NCI-H2196 (cell line): ENCODE results near the gene MAZ.
"Not testable (repeated sequence)": the region's sequence is repeated elsewhere in the genome, so short reads cannot be mapped to it uniquely, and the experiment has no call there.

Experiments used
- DNase-seq: peaks from one replicate; lab custom pipeline; 2025; ENCODE audit not compliant: unreplicated experiment; lab: John Stamatoyannopoulos, UW

The MAZ gene

GRCh38 chr16:29821643-29822115, 15.3 kb downstream of the MAZ start:
- no peak for DNase-seq

DNA sequence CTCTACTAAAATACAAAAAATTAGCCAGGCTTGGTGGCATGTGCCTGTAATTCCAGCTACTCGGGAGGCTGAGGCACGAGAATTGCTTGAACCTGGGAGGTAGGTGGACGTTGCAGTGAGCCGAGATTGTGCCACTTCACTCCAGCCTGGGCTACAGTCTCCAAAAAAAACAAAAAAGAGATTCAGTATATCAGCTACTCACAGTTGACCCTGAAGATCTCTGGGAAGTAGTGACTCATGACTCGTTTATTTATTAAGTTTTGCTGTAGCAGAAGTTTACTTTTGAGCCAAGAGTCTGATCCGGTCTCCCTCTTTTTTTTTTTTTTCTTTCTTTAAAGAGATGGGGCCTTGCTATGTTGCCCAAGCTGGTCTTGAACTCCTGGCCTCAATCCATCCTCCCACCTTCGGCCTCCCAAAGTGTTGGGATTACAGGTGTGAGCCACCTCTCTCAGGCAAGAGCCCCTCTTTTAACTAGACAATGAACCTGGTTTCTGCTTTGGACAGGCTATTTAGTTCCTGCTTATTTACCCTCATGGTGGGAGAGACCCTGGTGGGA, 18.3 kb downstream of the MAZ start:
- DNase-seq: no peak

DNA sequence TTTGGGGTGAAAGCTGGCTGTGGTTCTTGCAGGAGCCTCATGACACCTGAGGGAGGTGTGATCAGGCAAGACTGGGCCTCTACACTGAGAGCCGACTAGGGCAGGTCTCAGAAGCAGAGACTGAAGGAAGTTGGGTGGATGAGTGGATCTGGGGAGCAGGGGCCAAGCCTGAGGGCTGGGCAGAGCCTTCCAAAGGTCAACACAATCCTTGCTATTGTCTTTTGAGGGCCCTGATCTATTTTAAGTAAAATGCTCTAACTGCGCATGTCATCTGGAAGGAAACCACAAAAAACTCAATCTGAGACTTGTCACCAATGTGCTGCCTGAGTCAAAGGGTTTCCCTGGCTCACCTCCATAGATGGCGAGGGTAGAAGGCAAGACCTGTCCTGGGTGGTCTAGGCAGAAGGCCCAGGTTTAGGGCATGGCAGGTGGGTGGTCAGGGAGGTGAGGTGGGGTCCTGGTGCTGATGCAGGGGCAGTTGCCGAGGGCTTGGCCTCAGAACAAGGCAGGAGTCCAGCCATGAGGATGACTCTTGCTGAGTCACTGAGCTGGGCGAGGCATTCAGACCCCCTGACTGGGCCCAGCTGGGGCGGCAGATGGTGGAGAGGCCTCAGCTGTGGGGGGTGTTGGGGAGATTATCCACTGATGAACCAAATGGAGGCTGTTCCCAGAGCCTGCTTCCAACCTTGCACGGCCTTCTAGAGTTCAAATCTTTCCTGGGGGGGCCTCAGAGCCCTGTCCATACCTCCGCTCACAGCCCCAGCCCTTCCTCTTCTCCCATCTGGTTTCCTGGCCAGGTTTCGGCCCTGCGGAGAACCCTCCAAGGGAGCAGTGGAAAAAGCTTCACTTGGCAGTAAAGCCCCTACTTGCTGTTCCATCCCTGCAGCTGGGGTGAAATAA, 19.1 kb downstream of the MAZ start:
- DNase-seq: no peak

DNA sequence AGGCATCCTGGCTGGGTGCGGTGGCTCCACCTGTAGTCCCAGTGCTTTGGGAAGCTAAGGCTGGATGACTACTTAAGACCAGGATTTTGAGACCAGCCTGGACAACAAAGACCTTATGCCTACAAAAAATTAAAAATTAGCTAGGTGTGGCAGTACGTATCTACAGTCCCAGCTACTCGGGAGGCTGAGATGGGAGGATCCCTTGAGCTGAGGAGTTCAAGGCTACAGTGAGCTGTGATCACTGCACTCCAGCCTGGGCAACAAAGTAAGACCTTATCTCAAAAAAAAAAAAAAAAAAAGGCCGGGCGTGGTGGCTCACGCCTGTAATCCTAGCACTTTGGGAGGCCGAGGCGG, 20.0 kb downstream of the MAZ start:
- DNase-seq: no peak

- DNase-seq: no peak
Measured at GRCh38 chr16:29830774-29831173, 24.4 kb downstream of the MAZ start.

- DNase-seq: no peak
Measured at GRCh38 chr16:29831490-29831889, 25.2 kb downstream of the MAZ start.

GRCh38 chr16:29833219-29833618, 26.9 kb downstream of the MAZ start:
- not testable (repeated sequence) for DNase-seq

- DNase-seq: no peak
Measured at GRCh38 chr16:29834079-29834478, 27.8 kb downstream of the MAZ start.

GRCh38 chr16:29835926-29836325, 29.6 kb downstream of the MAZ start:
- DNase-seq: no peak

DNA sequence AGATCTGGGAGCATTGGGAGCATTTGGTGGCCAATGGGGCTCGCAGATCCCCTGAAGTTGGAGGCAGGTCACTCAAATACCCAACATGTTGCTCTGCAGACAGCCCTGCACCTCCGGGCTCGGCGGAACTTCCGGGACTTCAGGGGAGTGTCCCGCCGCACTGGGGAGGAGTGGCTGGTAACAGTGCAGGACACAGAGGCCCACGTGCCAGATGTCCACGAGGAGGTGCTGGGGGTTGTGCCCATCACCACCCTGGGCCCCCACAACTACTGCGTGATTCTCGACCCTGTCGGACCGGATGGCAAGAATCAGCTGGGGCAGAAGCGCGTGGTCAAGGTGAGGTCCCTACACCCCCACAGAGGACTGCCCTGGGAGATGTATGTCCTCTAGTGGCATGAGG, 30.3 kb downstream of the MAZ start:
- no peak for DNase-seq

- DNase-seq: no peak
Measured at GRCh38 chr16:29837841-29838240, 31.5 kb downstream of the MAZ start.

DNA sequence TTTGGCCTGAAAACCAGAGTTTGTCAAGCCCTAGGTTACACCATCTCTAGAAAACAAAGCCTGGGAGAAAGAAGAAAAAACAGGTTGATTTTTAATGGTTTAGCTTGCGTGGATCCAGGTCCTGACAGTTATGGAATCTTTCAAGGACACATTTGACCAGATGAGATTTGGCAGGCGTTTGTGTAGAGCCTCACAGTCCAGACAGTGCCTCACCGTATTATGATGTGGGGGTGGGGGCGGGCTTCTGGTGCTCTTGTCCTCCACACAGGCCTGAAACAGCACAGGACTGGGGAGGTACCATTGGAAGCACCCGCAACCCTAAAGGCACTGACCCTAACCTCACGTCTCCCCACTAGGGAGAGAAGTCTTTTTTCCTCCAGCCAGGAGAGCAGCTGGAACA, 33.5 kb downstream of the MAZ start:
- no peak for DNase-seq

- DNase-seq: no peak
Measured at GRCh38 chr16:29840240-29840639, 33.9 kb downstream of the MAZ start.

GRCh38 chr16:29841631-29842030, 35.3 kb downstream of the MAZ start:
- no peak for DNase-seq

DNA sequence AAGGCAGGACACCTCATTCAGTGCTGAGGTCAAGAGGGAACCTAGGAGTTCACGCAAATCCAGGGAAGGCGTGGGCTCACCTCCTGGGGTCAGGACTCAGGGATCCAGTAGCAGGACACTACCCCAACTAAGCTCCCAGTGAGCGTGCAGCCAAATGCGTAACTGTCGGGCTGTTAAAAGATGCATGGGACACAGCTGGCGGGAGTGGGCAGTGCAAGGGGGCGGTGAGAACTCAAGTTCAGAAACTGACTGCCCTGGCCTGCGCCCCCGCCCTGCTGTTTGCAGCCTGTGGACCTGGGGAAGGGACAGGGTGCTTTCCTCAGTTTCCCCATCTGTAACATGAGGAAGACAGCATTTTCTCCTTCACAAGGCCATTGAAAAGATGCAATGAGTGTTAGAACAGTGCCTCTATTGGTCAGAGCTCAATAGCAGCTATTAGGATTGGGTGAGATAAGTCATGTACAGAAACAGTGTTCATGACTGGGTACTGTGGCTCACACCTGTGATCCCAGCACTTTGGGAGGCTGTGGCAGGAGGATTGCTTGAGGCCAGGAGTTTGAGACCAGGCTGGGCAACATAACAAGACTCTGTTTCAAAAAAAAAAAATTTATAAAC, 36.5 kb downstream of the MAZ start:
- DNase-seq: no peak

DNA sequence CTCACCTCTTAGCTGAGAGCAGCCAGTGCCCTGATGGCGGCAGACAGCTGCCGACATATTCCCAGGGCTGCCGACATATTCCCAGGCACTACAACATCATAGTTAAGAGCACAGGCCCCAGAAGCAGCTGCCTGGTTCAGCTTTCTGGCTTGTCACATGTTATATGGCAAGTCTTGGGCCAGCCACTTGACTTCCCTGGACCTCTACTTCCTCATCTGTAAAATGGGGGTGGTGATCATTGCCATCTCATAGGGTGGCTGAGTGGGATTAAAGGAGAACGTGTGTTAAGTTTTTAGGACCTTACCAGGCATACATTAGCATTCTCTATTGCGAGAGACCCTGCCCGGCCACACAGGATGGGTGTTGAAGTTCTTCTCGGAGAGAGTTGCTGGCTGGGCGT, 37.6 kb downstream of the MAZ start:
- DNase-seq: no peak

DNA sequence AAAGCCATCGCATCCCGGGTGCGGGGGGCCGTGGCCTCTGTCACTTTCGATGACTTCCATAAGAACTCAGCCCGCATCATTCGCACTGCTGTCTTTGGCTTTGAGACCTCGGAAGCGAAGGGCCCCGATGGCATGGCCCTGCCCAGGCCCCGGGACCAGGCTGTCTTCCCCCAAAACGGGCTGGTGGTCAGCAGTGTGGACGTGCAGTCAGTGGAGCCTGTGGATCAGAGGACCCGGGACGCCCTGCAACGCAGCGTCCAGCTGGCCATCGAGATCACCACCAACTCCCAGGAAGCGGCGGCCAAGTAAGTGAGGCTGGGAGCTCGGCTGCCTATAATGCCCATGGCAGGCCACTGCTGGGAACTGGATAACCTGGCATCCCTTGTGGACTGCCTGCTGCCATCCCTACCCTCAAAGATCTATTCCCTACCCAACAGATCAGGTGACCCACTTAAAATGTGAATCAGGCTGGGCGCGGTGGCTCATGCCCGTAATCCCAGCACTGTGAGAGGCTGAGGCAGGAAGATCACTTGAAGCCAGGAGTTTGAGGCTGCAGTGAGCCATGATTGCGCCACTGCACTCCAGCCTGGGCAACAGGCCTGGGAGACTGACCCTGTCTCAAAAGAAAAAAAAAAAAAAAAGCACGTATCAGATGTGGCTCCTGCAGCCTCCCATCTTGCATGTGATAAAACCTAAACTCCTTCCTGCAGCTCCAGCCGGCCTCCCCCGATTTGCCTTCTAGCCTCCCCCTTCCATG, 38.4 kb downstream of the MAZ start:
- no peak for DNase-seq

- DNase-seq: no peak
Measured at GRCh38 chr16:29845656-29846055, 39.3 kb downstream of the MAZ start.

DNA sequence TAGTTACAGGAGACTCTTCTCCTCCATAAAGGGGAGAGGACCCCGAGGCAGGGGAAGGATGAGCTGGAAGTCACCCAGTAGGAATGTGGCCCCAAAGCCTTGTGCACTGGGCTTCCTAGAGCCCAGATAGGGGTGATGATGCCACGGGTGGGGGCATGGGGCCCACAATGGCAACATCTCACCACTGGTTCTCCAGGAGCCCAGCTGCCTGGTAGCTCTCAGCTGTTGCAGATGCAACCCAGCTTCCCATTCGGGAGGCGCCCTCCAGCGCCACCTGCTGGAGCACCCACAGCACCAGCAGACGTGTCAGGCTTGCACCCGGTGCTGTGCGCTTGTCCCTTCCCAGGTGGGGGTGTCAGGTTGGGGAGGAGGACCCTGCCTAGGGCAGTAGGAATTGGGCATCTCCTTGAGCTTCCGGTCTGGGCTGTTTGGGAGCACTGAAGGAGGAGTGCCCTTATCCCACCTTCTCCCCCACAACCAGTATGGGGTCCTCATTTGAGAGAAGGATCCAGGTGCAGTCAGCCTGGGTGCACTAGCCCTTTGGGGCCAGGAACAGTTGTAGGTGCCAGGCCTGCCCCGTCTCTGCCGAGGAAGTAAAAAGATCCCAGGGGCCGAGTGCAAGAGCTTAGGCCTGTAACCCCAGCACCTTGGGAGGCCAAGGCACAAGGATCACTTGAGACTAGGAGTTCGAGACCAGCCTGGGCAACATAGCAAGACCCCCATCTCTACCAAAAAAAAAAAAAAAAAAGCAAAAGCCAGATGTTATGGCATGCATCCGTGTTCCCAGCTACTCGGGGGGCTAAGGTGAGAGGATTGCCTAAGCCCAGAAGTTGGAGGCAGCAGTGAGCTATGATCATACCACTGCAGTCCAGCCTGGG, 42.3 kb downstream of the MAZ start:
- peak; percentile 80 for DNase-seq

GRCh38 chr16:29849505-29849904, 43.2 kb downstream of the MAZ start:
- no peak for DNase-seq

GRCh38 chr16:29850998-29851397, 44.7 kb downstream of the MAZ start:
- DNase-seq: no peak
